Measurements from ENCODE around the gene PIEZO2.

- TF ChIP-seq CTCF (IDR thresholded peaks at IDR 0.05) (no peak), POLR2A (IDR thresholded peaks at IDR 0.05) (no peak)
Observed at GRCh38 chr18:10877987-10878386, 271.4 kb downstream of the PIEZO2 start.

All from gastroesophageal sphincter (tissue), 3 donors.